TTC549 (cell line): ENCODE results near the gene CGB1.
"Not testable (repeated sequence)": the region's sequence is repeated elsewhere in the genome, so short reads cannot be mapped to it uniquely, and the experiment has no call there.

ENCODE experiments used
- FAIRE-seq: peaks from 2 replicates; lab custom pipeline; 2012; peaks lifted over from hg19 to GRCh38; lab: Jason Lieb, UNC

CGB1 gene

GRCh38 chr19:49057636-49058234 is 21.0 kb upstream of the CGB1 start, which contains the start of gene CGB7:
TSS of gene CGB7 (minus strand) at chr19:49057749. CDS start at chr19:49055375, 2,374 bp downstream.
- FAIRE-seq: no peak

DNA sequence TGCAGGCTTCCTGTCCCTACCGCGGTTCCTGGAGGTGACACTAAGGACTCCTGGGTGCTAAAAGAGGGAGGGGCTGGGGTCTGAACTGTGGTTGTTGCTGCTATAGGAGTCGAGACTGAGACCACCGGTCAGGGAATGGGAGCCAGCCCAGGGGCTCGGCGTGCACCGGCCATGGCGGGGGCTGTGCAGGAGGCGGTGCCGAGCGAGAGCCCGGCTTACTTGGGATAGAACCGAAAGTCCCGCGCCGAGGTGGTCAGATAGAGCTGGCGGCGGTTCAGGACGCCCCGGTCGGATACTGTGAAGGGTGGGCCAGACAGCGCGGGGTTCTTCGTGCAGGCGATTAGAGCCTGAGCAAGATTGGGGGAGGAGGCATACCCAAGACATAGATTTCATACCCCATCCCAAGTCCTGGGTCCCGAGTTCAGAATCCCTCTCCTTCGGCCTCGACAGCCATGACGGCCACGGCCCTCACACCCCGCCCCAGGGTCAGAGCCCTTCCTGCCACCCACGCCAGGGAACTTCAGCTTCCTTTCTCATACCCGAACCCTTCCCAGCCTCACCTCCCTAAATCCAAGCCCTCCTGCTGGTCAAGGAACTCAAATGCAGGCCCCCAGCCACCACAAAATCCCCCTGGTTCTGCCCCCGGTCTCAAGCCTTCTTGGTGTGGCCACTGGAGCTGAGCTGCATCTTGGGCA is 20.4 kb upstream of the CGB1 start:
- FAIRE-seq: not testable (repeated sequence)

DNA sequence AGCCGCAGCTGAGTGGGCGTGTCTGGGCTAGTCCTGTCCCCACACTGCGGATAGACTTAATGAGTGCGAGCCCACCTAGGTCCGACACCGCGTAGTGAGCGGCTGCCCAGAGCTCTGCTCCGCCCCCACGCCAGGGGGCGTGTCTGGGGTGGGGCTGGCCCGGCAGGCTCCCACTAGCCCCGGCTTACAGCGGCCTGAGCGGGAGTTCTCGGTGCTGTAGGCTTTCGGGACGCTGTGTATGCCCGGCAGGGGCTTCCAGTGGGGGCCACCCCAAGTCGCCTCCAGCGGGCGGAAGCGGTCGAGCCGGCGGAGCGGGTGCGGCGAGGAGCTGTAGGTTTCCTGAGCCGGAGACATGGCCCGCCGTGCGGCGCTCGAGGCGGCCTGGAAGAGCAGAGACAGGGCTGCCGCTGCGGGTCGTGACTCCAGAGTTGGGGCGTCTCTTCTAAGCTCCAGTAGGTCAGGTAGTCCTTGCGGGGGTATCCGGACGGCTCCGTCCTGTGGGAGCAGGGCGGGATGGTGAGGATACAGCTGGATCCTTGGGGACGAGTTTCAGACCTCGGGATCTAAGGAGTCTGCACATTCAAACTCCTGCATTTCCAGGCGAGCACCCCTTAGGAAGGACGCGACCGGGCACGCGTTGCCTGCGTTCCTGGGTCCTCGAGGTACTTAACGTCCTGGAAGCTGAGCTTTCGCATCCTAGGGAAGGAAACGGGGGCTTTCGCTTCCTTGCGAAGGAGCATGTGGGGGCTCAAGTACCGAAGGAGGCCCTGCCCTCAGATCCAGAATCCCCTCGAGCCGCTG is 19.6 kb upstream of the CGB1 start:
- FAIRE-seq: no peak

DNA sequence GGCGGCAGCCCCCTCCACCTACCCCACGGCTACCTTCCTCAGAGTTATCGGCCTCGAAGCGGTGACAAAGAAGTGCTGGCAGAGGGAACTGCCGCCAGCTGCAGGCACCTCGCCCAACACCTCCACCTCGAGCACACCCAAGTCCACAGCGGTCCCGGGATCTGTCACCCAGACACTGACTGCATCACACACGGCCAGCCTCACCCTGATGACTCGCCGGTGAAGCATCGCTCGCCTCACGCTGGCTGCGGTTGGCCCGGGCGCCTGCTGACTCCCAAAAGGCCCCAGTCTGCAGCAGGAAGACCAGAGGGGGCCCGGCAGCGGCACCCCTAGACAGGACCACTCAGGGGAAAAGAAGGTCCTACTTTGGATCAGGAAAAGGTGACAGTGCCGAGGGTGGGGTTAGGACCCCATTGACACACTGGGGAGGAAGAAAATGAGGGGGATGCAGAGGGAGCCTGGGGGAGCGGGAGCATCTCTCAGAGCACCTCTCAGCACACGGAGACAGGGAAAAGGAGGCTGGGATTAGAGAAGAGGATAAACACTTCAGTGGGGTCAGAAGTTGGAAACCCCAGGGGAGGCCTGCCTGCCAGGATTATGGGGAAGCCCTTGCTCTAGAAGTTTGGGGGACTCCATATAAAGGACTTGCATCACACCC is 13.8 kb upstream of the CGB1 start:
- FAIRE-seq: not testable (repeated sequence)

DNA sequence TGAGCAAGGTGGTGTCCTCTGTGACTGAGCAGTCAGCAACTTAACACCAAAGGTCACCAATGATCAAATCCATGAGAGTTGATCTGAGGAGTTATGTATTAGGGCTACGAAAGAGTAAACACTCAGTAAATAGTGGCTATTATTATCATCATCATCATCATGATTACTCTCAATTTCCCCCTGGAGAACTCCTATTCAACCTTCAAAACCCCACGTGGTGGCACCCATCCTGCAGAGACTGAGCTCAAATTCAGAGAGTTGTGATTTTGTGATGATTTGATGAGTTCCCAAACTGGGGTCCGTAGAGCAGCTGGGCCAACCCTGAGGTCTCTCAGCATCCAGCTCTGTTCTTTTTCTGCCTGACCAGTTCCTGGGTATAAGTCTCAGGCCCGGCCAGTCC is 13.1 kb upstream of the CGB1 start:
- FAIRE-seq: not testable (repeated sequence)

DNA sequence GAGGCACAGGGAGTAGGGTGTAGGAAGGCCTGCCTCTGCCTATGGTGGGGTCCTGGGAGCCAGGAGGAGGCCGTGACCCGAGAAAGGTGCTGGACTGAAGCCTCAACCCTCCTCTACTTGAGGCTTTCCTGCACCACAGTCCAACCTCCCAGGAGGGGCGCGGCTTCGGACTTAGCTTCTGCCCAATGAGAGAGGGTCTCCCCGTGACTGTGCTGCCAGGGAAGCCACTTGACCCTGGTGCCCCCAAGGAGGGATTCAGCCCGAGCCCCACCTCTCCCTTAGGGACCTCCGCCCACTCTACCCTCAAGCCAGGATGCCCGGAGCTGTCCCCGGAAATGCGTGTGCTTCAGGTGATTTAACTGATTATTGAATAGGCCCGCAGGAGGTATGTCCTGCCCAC is 12.3 kb upstream of the CGB1 start, which contains the start of gene CGB8:
Gene CGB8 (minus strand): TSS at position 101 of the 400 bp plus-strand sequence. CDS start 372 bp downstream, outside the sequence.
- not testable (repeated sequence) for FAIRE-seq

DNA sequence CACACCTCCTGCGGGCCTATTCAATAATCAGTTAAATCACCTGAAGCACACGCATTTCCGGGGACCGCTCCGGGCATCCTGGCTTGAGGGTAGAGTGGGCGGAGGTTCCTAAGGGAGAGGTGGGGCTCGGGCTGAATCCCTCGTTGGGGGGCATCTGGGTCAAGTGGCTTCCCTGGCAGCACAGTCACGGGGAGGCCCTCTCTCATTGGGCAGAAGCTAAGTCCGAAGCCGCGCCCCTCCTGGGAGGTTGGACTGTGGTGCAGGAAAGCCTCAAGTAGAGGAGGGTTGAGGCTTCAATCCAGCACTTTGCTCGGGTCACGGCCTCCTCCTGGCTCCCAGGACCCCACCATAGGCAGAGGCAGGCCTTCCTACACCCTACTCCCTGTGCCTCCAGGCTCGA is 6.9 kb upstream of the CGB1 start, which contains the start of gene CGB5:
Gene CGB5 (plus strand): TSS at position 301 of the 400 bp plus-strand sequence. CDS start 362 bp downstream, outside the sequence.
- not testable (repeated sequence) for FAIRE-seq

- not testable (repeated sequence) for FAIRE-seq
Observed at GRCh38 chr19:49042666-49043065, 6.0 kb upstream of the CGB1 start.

- FAIRE-seq: no peak
Observed at GRCh38 chr19:49042177-49042576, 5.5 kb upstream of the CGB1 start.

- FAIRE-seq: not testable (repeated sequence)
Observed at GRCh38 chr19:49039736-49040135, 3.0 kb upstream of the CGB1 start.

DNA sequence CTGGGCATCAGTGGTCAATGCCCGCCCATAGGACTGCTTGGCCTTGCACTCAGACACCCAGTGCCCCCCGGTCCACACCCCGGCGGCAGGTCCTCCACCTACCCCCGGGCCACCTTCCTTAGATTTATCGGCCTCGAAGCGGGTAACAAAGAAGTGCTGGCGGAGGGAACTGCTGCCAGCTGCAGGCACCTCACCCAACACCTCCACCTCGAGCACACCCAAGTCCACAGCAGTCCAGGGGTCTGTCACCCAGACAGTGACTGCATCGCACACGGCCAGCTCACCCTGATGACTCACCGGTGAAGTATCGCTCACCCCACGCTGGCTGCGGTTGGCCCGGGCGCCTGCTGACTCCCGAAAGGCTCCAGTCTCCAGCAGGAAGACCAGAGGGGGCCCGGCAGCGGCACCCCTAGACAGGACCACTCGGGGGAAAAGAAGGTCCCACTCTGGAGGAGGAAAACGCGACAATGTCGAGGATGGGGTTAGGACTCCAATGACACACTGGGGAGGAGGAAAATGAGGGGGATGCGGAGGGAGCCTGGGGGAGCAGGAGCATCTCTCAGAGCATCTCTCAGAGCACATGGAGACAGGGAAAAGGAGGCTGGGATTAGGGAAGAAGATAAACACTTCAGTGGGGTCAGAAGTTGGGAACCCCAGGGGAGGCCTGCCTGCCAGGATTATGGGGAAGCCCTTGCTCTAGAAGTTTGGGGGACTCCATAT is 2.0 kb upstream of the CGB1 start:
- not testable (repeated sequence) for FAIRE-seq

- not testable (repeated sequence) for FAIRE-seq
Observed at GRCh38 chr19:49038111-49038510, 1.4 kb upstream of the CGB1 start.

GRCh38 chr19:49031642-49032301 is 4.9 kb downstream of the CGB1 start, which contains the start of gene CGB2:
TSS of gene CGB2 (plus strand) at chr19:49031890. CDS start at chr19:49032096, 206 bp downstream.
- not testable (repeated sequence) for FAIRE-seq

GRCh38 chr19:49030323-49030722 is 6.4 kb downstream of the CGB1 start:
- not testable (repeated sequence) for FAIRE-seq

- not testable (repeated sequence) for FAIRE-seq
Observed at GRCh38 chr19:49029749-49030148, 6.9 kb downstream of the CGB1 start.

DNA sequence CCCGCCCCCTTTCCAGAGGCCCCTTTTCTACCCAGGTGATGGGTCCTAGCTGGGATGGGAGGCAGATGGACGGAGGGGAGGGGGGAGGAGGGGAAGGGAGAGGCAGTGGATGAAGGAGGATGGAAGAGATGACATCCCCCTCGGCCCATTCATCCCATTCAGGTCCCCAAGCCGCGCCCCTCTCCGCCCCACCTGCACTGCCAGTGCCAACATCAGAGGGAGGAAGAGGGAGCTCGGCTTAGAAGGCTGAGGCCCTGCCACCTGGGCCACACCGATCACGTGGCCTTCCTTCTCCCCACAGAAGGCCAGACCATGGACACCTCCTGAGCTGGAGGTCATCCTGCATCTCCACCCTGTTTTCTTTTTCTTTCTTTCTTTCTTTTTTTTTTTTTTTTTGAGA is 8.0 kb downstream of the CGB1 start:
- not testable (repeated sequence) for FAIRE-seq

DNA sequence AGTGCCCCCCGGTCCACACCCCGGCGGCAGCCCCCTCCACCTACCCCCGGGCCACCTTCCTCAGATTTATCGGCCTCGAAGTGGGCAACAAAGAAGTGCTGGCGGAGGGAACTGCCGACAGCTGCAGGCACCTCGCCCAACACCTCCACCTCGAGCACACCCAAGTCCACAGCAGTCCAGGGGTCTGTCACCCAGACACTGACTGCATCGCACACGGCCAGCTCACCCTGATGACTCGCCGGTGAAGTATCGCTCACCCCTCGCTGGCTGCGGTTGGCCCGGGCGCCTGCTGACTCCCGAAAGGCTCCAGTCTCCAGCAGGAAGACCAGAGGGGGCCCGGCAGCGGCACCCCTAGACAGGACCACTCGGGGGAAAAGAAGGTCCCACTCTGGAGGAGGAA is 11.1 kb downstream of the CGB1 start:
- FAIRE-seq: not testable (repeated sequence)

DNA sequence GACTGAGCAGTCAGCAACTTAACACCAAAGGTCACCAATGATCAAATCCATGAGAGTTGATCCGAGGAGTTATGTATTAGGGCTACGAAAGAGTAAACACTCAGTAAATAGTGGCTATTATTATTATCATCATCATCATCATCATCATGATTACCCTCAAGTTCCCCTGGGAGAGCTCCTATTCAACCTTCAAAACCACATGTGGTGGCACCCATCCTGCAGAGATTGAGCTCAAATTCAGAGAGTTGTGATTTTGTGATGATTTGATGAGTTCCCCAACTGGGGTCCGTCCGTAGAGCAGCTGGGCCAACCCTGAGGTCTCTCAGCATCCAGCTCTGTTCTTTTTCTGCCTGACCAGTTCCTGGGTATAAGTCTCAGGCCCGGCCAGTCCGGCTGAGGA is 11.6 kb downstream of the CGB1 start:
- FAIRE-seq: not testable (repeated sequence)

GRCh38 chr19:49024233-49024632 is 12.5 kb downstream of the CGB1 start, which contains the start of gene CGB3:
TSS of gene CGB3 (minus strand) at chr19:49024333. CDS start at chr19:49023971, 362 bp downstream.
- FAIRE-seq: not testable (repeated sequence)

DNA sequence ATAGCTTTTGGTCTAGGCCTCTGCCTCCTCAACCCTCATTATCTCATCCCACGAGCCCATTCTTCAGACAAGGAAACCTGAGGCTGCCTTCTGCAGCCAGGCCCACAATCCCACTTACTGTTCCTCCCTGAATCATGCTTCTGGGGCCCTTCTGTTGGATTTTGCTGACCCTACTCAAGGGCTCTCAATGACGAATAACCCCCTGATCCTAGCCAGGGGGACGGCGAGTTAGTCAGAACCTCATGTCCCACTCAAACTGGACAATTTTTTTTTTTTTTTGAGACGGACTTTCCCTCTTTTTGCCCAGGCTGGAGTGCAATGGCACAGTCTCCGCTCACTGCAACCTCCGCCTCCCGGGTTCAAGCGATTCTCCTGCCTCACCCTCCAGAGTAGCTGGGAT is 14.6 kb downstream of the CGB1 start:
- FAIRE-seq: no peak
